ENCODE measurements around the gene DKK3.

The DKK3 gene

GRCh38 chr11:11996321-11997048, 11.9 kb downstream of the DKK3 start:
- no peaks in the 10 kb centered on the region for H3K27me3 ChIP-seq (ENCODE audit: control insufficient read depth in 1 of 2, insufficient read depth in 2 of 2, low read length in 2 of 2)
- peaks cover 6% of the 10 kb centered on the region for H3K4me1 ChIP-seq (ENCODE audit: insufficient read depth, low read length)
- no peak overlapping the region for H3K9ac ChIP-seq (ENCODE audit: low read length)
- no peak overlapping the region for H3K27ac ChIP-seq (ENCODE audit: low read depth, low read length)
- H3K9me3 ChIP-seq (ENCODE audit: low read length) = no peaks in the 10 kb centered on the region
- no peak overlapping the region for H3K4me3 ChIP-seq (ENCODE audit: low read depth in 1 of 2, low read length in 2 of 2)
- peaks cover 5% of the 10 kb centered on the region for H3K36me3 ChIP-seq (ENCODE audit: insufficient read depth, low read length)

GRCh38 chr11:11995601-11996000, 12.8 kb downstream of the DKK3 start:
- Histone ChIP-seq H3K27ac (ENCODE audit: low read depth, low read length) (no peak overlapping the region), H3K4me1 (ENCODE audit: insufficient read depth, low read length) (peaks cover 6% of the 10 kb centered on the region), H3K9ac (ENCODE audit: low read length) (no peak overlapping the region), H3K27me3 (ENCODE audit: control insufficient read depth in 1 of 2, insufficient read depth in 2 of 2, low read length in 2 of 2) (no peaks in the 10 kb centered on the region), H3K4me3 (ENCODE audit: low read depth in 1 of 2, low read length in 2 of 2) (no peak overlapping the region), H3K36me3 (ENCODE audit: insufficient read depth, low read length) (peaks cover 5% of the 10 kb centered on the region), H3K9me3 (ENCODE audit: low read length) (no peaks in the 10 kb centered on the region)

GRCh38 chr11:11993839-11994238, 14.6 kb downstream of the DKK3 start:
- no peak overlapping the region for H3K4me3 ChIP-seq (ENCODE audit: low read depth in 1 of 2, low read length in 2 of 2)

GRCh38 chr11:11992257-11993212, 15.9 kb downstream of the DKK3 start:
- no peak overlapping the region for H3K9ac ChIP-seq (ENCODE audit: low read length)
- peaks cover 4% of the 10 kb centered on the region for H3K36me3 ChIP-seq (ENCODE audit: insufficient read depth, low read length)
- H3K4me1 ChIP-seq (ENCODE audit: insufficient read depth, low read length) = peaks cover 17% of the 10 kb centered on the region
- no peaks in the 10 kb centered on the region for H3K27me3 ChIP-seq (ENCODE audit: control insufficient read depth in 1 of 2, insufficient read depth in 2 of 2, low read length in 2 of 2)
- no peak overlapping the region for H3K4me3 ChIP-seq (ENCODE audit: low read depth in 1 of 2, low read length in 2 of 2)
- no peak overlapping the region for H3K27ac ChIP-seq (ENCODE audit: low read depth, low read length)
- H3K9me3 ChIP-seq (ENCODE audit: low read length) = no peaks in the 10 kb centered on the region

More at GRCh38 chr11:11993839-11994238, 14.6 kb downstream of the DKK3 start:
- Histone ChIP-seq H3K9ac (ENCODE audit: low read length) (no peak overlapping the region), H3K27me3 (ENCODE audit: control insufficient read depth in 1 of 2, insufficient read depth in 2 of 2, low read length in 2 of 2) (no peaks in the 10 kb centered on the region), H3K36me3 (ENCODE audit: insufficient read depth, low read length) (peaks cover 5% of the 10 kb centered on the region), H3K27ac (ENCODE audit: low read depth, low read length) (no peak overlapping the region), H3K9me3 (ENCODE audit: low read length) (no peaks in the 10 kb centered on the region), H3K4me1 (ENCODE audit: insufficient read depth, low read length) (peaks cover 10% of the 10 kb centered on the region)

- H3K4me1 ChIP-seq (ENCODE audit: insufficient read depth, low read length) = peaks cover 17% of the 10 kb centered on the region
- H3K9ac ChIP-seq (ENCODE audit: low read length) = no peak overlapping the region
- H3K4me3 ChIP-seq (ENCODE audit: low read depth in 1 of 2, low read length in 2 of 2) = no peak overlapping the region
- H3K9me3 ChIP-seq (ENCODE audit: low read length) = no peaks in the 10 kb centered on the region
- no peak overlapping the region for H3K27ac ChIP-seq (ENCODE audit: low read depth, low read length)
- H3K27me3 ChIP-seq (ENCODE audit: control insufficient read depth in 1 of 2, insufficient read depth in 2 of 2, low read length in 2 of 2) = no peaks in the 10 kb centered on the region
- H3K36me3 ChIP-seq (ENCODE audit: insufficient read depth, low read length) = no peaks in the 10 kb centered on the region
Observed at GRCh38 chr11:11989774-11990744, 18.4 kb downstream of the DKK3 start.

- Histone ChIP-seq H3K27me3 (ENCODE audit: control insufficient read depth in 1 of 2, insufficient read depth in 2 of 2, low read length in 2 of 2) (no peaks in the 10 kb centered on the region), H3K9me3 (ENCODE audit: low read length) (no peaks in the 10 kb centered on the region), H3K27ac (ENCODE audit: low read depth, low read length) (no peak overlapping the region), H3K36me3 (ENCODE audit: insufficient read depth, low read length) (no peaks in the 10 kb centered on the region), H3K4me3 (ENCODE audit: low read depth in 1 of 2, low read length in 2 of 2) (no peak overlapping the region), H3K9ac (ENCODE audit: low read length) (no peak overlapping the region), H3K4me1 (ENCODE audit: insufficient read depth, low read length) (peaks cover 15% of the 10 kb centered on the region)
Observed at GRCh38 chr11:11988681-11989261, 19.7 kb downstream of the DKK3 start.

GRCh38 chr11:11988099-11988651, 20.3 kb downstream of the DKK3 start:
- Histone ChIP-seq H3K4me1 (ENCODE audit: insufficient read depth, low read length) (peaks cover 11% of the 10 kb centered on the region), H3K9me3 (ENCODE audit: low read length) (no peaks in the 10 kb centered on the region), H3K36me3 (ENCODE audit: insufficient read depth, low read length) (no peaks in the 10 kb centered on the region), H3K27me3 (ENCODE audit: control insufficient read depth in 1 of 2, insufficient read depth in 2 of 2, low read length in 2 of 2) (no peaks in the 10 kb centered on the region), H3K9ac (ENCODE audit: low read length) (no peak overlapping the region), H3K4me3 (ENCODE audit: low read depth in 1 of 2, low read length in 2 of 2) (no peak overlapping the region), H3K27ac (ENCODE audit: low read depth, low read length) (no peak overlapping the region)

- H3K4me3 ChIP-seq (ENCODE audit: low read depth in 1 of 2, low read length in 2 of 2) = no peak overlapping the region
- no peak overlapping the region for H3K9ac ChIP-seq (ENCODE audit: low read length)
- no peak overlapping the region for H3K27ac ChIP-seq (ENCODE audit: low read depth, low read length)
- H3K36me3 ChIP-seq (ENCODE audit: insufficient read depth, low read length) = no peaks in the 10 kb centered on the region
- no peaks in the 10 kb centered on the region for H3K9me3 ChIP-seq (ENCODE audit: low read length)
- H3K4me1 ChIP-seq (ENCODE audit: insufficient read depth, low read length) = peaks cover 11% of the 10 kb centered on the region
- no peaks in the 10 kb centered on the region for H3K27me3 ChIP-seq (ENCODE audit: control insufficient read depth in 1 of 2, insufficient read depth in 2 of 2, low read length in 2 of 2)
Observed at GRCh38 chr11:11987503-11988022, 20.9 kb downstream of the DKK3 start.

- no peak overlapping the region for H3K27ac ChIP-seq (ENCODE audit: low read depth, low read length)
- H3K9ac ChIP-seq (ENCODE audit: low read length) = no peak overlapping the region
- H3K9me3 ChIP-seq (ENCODE audit: low read length) = no peaks in the 10 kb centered on the region
- no peaks in the 10 kb centered on the region for H3K27me3 ChIP-seq (ENCODE audit: control insufficient read depth in 1 of 2, insufficient read depth in 2 of 2, low read length in 2 of 2)
- H3K4me3 ChIP-seq (ENCODE audit: low read depth in 1 of 2, low read length in 2 of 2) = no peak overlapping the region
- no peaks in the 10 kb centered on the region for H3K36me3 ChIP-seq (ENCODE audit: insufficient read depth, low read length)
- peaks cover 11% of the 10 kb centered on the region for H3K4me1 ChIP-seq (ENCODE audit: insufficient read depth, low read length)
Observed at GRCh38 chr11:11985954-11986949, 22.2 kb downstream of the DKK3 start.

Data from muscle layer of colon (tissue), 2 donors.